GM19438 (cell line): ENCODE measurements around the gene POU3F1.

ENCODE experiments used
- ATAC-seq: cut with Tn5 transposase; IDR thresholded peaks from one replicate; pipeline ENCODE4 v1.9.1; 2021; ENCODE audit warnings: low read depth; ENCODE audit not compliant: unreplicated experiment

Gene POU3F1

GRCh38 chr1:38046333-38046883 is at the start of gene POU3F1:
TSS of gene POU3F1 (minus strand) at chr1:38046793. CDS start at chr1:38046743, 50 bp downstream.
- ATAC-seq: no peak

- ATAC-seq: no peak
These were observed 48.9 kb upstream of the POU3F1 start for GRCh38 chr1:38095454-38095931.

- ATAC-seq: no peak
These were observed 48.2 kb upstream of the POU3F1 start for GRCh38 chr1:38094711-38095290.

- ATAC-seq: no peak
These were observed 47.3 kb upstream of the POU3F1 start for GRCh38 chr1:38093569-38094520.

- no peak for ATAC-seq
These were observed 45.7 kb upstream of the POU3F1 start for GRCh38 chr1:38092256-38092655.

GRCh38 chr1:38090796-38091195 is 44.2 kb upstream of the POU3F1 start:
- ATAC-seq: no peak

GRCh38 chr1:38089712-38090360 is 43.2 kb upstream of the POU3F1 start:
- no peak for ATAC-seq

GRCh38 chr1:38088791-38089190 is 42.2 kb upstream of the POU3F1 start:
- no peak for ATAC-seq

- ATAC-seq: no peak
These were observed 41.8 kb upstream of the POU3F1 start for GRCh38 chr1:38088366-38088765.

GRCh38 chr1:38087676-38088075 is 41.1 kb upstream of the POU3F1 start:
- ATAC-seq: no peak

GRCh38 chr1:38085666-38086330 is 39.2 kb upstream of the POU3F1 start:
- no peak for ATAC-seq

GRCh38 chr1:38084700-38085099 is 38.1 kb upstream of the POU3F1 start:
- ATAC-seq: no peak

- ATAC-seq: no peak
These were observed 37.5 kb upstream of the POU3F1 start for GRCh38 chr1:38084113-38084512.

GRCh38 chr1:38083541-38083940 is 36.9 kb upstream of the POU3F1 start:
- no peak for ATAC-seq

- ATAC-seq: no peak
These were observed 36.2 kb upstream of the POU3F1 start for GRCh38 chr1:38082769-38083263.

- no peak for ATAC-seq
These were observed 32.4 kb upstream of the POU3F1 start for GRCh38 chr1:38079019-38079418.

GRCh38 chr1:38077523-38078147 is 31.0 kb upstream of the POU3F1 start:
- no peak for ATAC-seq

GRCh38 chr1:38076455-38076854 is 29.9 kb upstream of the POU3F1 start:
- no peak for ATAC-seq

GRCh38 chr1:38076038-38076437 is 29.4 kb upstream of the POU3F1 start:
- ATAC-seq: no peak

- no peak for ATAC-seq
These were observed 28.6 kb upstream of the POU3F1 start for GRCh38 chr1:38075191-38075590.
